GM13977 (cell line): ENCODE results near the gene RHNO1.

ENCODE experiments used
- DNase-seq: peaks from one replicate; pipeline ENCODE4 v3.0.0; 2012; ENCODE audit warnings: low spot score
- CTCF ChIP-seq: IDR thresholded peaks from 2 replicates; pipeline ENCODE4 v1.5.1; 2012; ENCODE audit warnings: mild to moderate bottlenecking, control low read depth; ENCODE audit not compliant: insufficient read depth; ENCODE audit errors: extremely low read depth, missing control alignments
- in situ Hi-C: fragments of 300-500 bp; cut with MboI; formaldehyde crosslinking; loops from one replicate; pipeline ENCODE4 v1.12.0; 2022; ENCODE audit warnings: low sequenced_read_pairs, low pct_unique_long_range_greater_than_20kb, mixed read lengths, inconsistent platforms; ENCODE audit not compliant: unreplicated experiment

The RHNO1 gene

GRCh38 chr12:2853626-2854025, 23.4 kb upstream of the RHNO1 start:
- in situ Hi-C loops: no loop called here
- DNase-seq: peak; percentile 53
- peak; percentile 55 for TF ChIP-seq CTCF

DNA sequence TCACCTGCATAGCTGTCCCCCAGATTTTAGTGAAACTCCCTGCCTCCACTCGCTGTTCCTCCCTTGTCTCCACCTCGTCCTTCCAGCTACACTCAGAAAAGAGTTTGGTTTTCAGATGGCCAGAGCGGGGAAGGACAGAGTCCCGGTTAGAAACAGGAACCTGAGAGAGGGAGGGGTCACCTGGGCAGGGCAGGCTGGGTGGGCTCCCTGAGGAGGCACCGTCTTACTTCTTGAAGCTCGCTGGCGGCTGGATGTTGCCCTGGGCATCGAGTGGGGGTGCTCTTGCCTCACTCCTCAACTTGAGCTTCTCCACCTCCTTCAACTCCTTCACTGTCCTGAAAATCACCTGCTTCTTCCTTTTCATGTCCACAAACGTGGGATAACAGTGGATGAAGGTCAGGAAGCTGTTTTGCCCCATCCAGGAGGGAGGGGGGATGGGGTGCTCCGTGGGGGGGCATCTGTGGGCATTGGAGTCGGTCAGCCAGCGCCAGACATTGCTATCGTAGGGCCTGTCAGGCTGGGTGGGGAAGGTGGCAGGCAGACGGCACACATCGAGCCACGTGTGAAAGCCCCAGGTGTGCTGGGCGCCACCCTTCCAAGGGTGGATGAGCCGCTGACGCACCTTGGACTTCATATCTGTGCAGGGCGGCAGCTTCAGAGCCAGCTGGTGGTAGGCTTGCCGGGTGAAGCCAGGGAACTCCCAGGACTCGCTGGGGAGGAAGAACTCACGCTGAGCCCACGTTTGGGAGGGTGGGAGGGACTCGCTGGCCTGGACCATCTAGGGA, 22.2 kb upstream of the RHNO1 start:
- DNase-seq: no peak
- in situ Hi-C loops: no loop called here
- no peak for TF ChIP-seq CTCF

- TF ChIP-seq CTCF: no peak
- in situ Hi-C loops: no loop called here
- DNase-seq: no peak
Measured at GRCh38 chr12:2855546-2855945, 21.5 kb upstream of the RHNO1 start.

- no peak for TF ChIP-seq CTCF
- DNase-seq: no peak
- in situ Hi-C loops: no loop called here
Measured at GRCh38 chr12:2856051-2856450, 21.0 kb upstream of the RHNO1 start.

DNA sequence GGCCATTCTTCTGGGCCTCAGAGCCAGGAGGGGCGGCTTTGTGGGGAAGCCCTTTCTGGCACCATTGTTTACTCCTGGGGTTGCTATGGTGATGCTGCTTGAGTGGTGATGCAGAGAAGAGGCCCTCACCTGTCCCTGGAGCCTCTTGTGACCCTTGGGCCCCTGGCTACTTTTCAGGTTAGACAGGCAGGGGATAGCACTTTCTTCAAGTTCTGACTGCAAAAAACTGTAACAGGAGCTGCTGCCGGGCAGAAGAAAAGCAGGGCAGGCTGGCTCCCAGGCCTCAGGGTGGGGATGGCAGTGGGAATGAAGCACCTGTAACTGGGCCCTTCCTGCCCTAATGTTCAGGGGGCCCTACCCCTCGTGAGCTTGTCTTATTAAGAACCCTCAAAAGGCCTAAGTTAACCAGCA, 20.0 kb upstream of the RHNO1 start, which contains the start of gene TEX52:
TSS of gene TEX52 (minus strand) at position 19 of the 411 bp plus-strand sequence. CDS start at position 6, 13 bp downstream.
- DNase-seq: no peak
- in situ Hi-C loops: no loop called here
- TF ChIP-seq CTCF: no peak

DNA sequence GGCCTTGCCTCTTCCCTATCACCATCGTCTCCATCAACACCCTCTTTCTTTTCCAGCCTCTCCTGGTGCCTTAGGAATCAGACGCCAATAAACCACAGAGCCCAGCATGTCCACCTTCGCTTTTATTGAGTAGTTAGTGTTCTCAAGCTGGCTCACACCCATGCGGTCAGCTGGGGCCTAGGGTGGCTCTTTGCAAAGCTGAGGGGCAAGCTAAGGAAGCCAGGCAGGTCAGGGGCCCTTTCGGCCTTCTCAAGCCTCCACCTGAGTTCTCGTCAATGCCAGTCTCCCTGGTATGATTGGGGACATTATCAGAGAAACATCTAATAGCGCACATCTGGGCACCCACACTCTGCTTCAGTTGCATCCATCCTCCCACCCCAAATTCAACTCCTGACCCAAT, 19.4 kb upstream of the RHNO1 start:
- TF ChIP-seq CTCF: no peak
- no peak for DNase-seq
- in situ Hi-C loops: no loop called here
